Activated naive CD8-positive, alpha-beta T cell treated with anti-CD3 and anti-CD28 coated beads, Interleukin-2, amount 10 ng/mL, durations not matched to agents 7 days and 5 days (primary cell): Measurements from ENCODE around the gene LGALS9. TPM values are rescaled to one million over a fixed set of nuclear protein-coding genes. Genes with fewer than 3 reads are reported as not detected.

Source experiments
- ATAC-seq: fragments of 150-1000 bp; cut with Tn5 transposase; one replicate; pipeline ENCODE4 v1.10.0; 2021; ENCODE audit warnings: low read depth, moderate library complexity
- POLR2A ChIA-PET: fragments of 350-600 bp; sonication (Branson Sonifier 250); formaldehyde crosslinking; loops from one replicate; lab custom pipeline; 2021; ENCODE audit warnings: antibody characterized with exemption; lab: Charles Lee
- DNase-seq: peaks from one replicate; pipeline ENCODE4 v3.0.0; 2021
- H3K27ac Mint-ChIP-seq: one replicate; pipeline ENCODE4 v1.8.0; 2022; ENCODE audit warnings: mild to moderate bottlenecking, mixed read lengths
- H3K27me3 Mint-ChIP-seq: one replicate; pipeline ENCODE4 v1.8.0; 2022; ENCODE audit warnings: mild to moderate bottlenecking, moderate library complexity, mixed read lengths
- H3K36me3 Mint-ChIP-seq: one replicate; pipeline ENCODE4 v1.8.0; 2021; ENCODE audit warnings: mild to moderate bottlenecking, mixed read lengths
- H3K4me1 Mint-ChIP-seq: one replicate; pipeline ENCODE4 v1.8.0; 2021; ENCODE audit warnings: mixed read lengths
- H3K4me3 Mint-ChIP-seq: one replicate; pipeline ENCODE4 v1.8.0; 2022; ENCODE audit warnings: mild to moderate bottlenecking, moderate library complexity, mixed read lengths
- H3K9me3 Mint-ChIP-seq: one replicate; pipeline ENCODE4 v1.8.0; 2021; ENCODE audit warnings: mixed read lengths
- total RNA-seq, 2 experiments: library from RNA; stranded (reverse); gene quantifications; one replicate each; pipeline ENCODE4 v1.2.3, GENCODE V29; 2021

Gene LGALS9
- total RNA-seq, 2 experiments from 2014 or later, result 159 to 175 TPM

DNA sequence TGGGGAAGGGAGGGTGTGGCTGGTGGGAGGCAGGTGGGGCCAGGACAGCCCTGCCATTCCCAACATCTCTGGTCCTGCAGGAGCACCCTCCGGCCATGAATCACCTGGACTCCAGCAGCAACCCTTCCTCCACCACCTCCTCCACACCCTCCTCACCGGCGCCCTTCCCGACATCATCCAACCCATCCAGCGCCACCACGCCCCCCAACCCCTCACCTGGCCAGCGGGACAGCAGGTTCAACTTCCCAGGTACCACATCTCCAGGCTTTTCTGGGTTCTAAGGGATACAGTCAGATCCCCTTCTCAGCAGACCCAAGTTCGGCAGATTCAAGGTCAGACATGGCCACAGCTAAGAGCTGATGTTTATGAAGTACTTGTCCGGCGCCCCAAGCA is 33.8 kb upstream of the LGALS9 start:
- peaks cover 15% of the 10 kb centered on the region for H3K4me1 Mint-ChIP-seq
- H3K27me3 Mint-ChIP-seq, result no peaks in the 10 kb centered on the region
- no peak overlapping the region for H3K4me3 Mint-ChIP-seq
- POLR2A ChIA-PET, result interaction anchor here (0.9 kb wide), 1 partner anchor 19 kb away, joined by 3 read pairs; no protein-coding TSS in a partner anchor
- DNase-seq, result no peak
- no peak overlapping the region for H3K27ac Mint-ChIP-seq
- H3K9me3 Mint-ChIP-seq, result no peaks in the 10 kb centered on the region
- H3K36me3 Mint-ChIP-seq, result peaks cover 14% of the 10 kb centered on the region
- ATAC-seq, result no peak

DNA sequence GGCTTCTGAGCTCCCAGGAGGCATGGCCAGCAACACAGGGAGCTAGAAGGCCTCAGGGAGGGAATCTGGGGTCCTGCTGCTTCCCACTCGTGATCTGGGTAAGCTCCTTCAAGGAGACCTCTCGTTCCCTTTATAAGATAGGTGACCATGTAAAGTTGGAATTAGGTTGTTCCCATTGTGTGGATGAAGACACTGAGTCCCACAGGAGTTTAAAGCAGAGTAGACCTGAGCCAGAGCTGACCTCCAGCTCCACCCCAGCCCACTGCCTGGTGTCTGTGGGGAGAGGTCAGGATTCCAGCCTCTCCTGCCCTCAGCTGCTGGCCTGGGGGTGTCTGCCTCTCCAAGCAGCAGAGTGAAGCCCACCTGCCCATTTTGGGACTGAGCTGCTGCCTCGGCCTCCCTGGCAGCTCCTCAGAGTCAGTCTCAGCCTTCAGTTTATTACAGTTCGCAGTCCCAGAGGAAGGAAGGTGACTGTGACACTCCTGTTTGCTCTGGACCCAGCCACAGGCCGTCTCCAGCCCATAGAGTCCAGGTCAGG is 33.1 kb upstream of the LGALS9 start:
- DNase-seq, result no peak
- Mint-ChIP-seq H3K36me3 (peaks cover 14% of the 10 kb centered on the region), H3K27ac (no peak overlapping the region), H3K4me3 (no peak overlapping the region), H3K27me3 (no peaks in the 10 kb centered on the region), H3K4me1 (peaks cover 18% of the 10 kb centered on the region), H3K9me3 (no peaks in the 10 kb centered on the region)
- no peak for ATAC-seq
- POLR2A ChIA-PET, result interaction anchor here (0.9 kb wide), 1 partner anchor 19 kb away, joined by 3 read pairs; no protein-coding TSS in a partner anchor

DNA sequence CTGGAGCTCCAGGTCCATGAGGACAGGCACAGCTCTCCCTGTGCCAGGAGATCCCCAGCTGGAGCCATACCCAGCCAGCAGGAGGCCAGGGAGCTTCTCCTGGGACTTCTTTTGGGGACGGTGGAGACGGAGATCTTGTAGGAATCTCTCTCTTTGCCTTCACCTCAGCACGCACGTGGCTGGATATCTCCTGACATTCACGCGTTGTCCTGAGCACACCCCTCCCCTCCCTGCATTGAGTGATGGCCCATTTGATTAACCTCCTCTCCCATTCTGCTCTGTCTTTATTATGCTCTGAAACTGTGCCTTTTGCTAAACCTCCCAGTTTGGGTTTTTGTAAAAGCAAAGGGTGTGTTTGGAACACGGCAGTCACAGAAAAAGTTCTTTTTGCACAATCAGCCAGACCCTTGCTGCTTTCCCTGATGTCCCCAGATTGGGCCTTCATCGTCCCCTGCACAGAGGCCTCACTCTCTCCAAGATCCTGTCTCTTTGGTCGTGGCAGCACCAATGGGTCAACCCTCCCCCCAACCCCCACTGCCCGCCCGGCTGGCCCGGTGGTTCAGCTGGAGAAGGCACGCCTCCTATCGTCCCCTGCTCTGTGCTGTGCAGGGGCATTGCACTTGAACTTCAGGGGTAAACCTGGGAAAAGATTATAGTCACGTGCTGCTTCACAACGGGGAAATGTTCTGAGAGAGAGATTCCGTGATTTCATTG is 32.5 kb upstream of the LGALS9 start:
- Mint-ChIP-seq H3K9me3 (no peaks in the 10 kb centered on the region), H3K27me3 (no peaks in the 10 kb centered on the region), H3K4me1 (peaks cover 20% of the 10 kb centered on the region), H3K36me3 (peaks cover 14% of the 10 kb centered on the region), H3K27ac (peak overlapping the region; percentile 25), H3K4me3 (no peak overlapping the region)
- POLR2A ChIA-PET, result interaction anchor here (0.9 to 2.4 kb wide), 3 partner anchors 20 to 302 kb away, joined by 3 to 26 read pairs (median 3); partner anchors contain the start of gene KSR1
- DNase-seq, result no peak
- no peak for ATAC-seq

DNA sequence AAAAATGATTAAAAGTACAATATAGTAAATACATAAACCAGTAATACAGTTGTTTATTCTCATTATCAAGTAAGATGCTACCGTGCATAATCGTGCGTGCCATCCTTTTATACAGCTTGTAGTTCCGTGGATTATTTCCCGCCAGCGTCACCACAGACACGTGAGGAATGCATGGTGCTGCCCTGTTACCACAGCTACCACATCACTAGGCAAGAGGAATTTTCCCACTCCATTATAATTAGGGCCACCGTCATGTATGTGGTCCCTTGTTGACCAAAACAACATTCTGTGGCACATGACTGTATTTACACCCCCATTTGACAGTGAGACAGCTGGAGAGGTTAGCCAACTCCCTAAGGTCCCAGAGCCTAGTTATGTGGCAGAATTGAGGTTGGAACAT is 30.5 kb upstream of the LGALS9 start:
- Mint-ChIP-seq H3K27ac (no peak overlapping the region), H3K9me3 (no peaks in the 10 kb centered on the region), H3K27me3 (no peaks in the 10 kb centered on the region), H3K36me3 (peaks cover 8% of the 10 kb centered on the region), H3K4me1 (peaks cover 14% of the 10 kb centered on the region), H3K4me3 (no peak overlapping the region)
- DNase-seq (no peak), ATAC-seq (no peak)
- POLR2A ChIA-PET, result interaction anchor here (0.7 to 2.4 kb wide), 5 partner anchors 22 to 246 kb away, joined by 3 to 26 read pairs (median 7); partner anchors contain the start of gene KSR1

DNA sequence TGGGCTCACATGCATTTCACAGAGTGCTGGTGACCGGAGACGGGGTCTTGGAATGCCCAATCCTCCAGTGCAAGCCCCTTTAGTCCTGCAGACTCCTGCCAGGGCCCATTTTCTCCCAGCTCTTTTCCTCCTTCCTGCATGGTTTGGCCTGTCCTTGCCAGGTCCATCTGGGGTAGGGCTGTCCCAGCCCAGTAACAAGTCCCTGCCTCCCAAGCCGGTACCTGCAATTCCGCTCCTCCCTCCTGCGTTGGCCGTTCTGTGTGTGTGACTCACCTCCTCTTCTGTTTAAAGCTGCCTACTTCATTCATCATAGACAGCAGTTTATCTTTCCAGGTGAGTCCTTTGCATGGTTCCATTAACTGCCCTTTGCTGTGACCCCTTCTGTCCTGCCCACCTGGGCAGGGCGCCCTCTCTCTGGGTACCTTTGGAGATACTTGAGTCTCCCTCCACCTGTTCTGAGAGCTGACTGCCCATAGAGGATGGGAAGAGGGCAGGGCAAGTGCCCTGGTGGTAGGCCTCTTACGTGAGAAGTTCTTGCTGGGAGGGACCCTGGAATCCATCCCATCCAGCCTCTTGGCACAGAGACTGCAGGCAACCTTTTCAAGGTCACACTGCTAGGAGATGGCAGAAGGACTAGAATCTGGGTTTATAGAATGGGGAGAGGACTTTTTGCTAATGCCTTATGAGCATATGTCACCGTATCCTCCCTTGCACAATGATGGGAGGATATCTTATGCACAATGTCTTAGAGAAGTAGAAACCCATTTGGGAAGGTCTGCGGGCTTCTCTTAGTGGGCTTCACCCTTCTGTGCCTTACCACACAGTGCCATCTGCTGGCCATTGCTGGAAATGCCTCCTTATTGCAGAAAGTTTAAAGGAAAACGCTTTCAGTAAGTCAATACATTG is 29.7 kb upstream of the LGALS9 start:
- Mint-ChIP-seq H3K4me3 (no peak overlapping the region), H3K27me3 (no peaks in the 10 kb centered on the region), H3K4me1 (peaks cover 14% of the 10 kb centered on the region), H3K27ac (no peak overlapping the region), H3K36me3 (peaks cover 8% of the 10 kb centered on the region), H3K9me3 (no peaks in the 10 kb centered on the region)
- POLR2A ChIA-PET, result interaction anchor here (2.4 kb wide), 1 partner anchor 145 kb away, joined by 26 read pairs; the partner anchor contains the start of gene KSR1
- ATAC-seq (peak; percentile 32), DNase-seq (peak; percentile 79)

DNA sequence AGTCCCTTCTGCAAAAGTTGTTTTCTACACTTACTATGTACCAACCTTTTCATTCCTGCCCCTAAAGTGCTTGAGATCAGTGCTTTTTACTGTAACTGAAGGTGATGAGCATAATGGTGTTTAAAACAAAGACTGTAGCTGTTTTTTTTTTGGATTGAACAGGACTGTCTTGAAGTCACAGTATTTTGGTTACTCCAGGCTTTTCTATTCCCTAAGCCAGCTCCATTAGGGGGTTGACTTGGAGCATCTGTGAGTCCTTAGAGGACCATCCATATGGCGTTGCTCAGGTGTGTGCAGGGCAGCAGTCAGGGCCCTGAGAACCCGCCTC is 29.0 kb upstream of the LGALS9 start:
- H3K36me3 Mint-ChIP-seq, result peaks cover 8% of the 10 kb centered on the region
- H3K27me3 Mint-ChIP-seq, result no peaks in the 10 kb centered on the region
- no peaks in the 10 kb centered on the region for H3K9me3 Mint-ChIP-seq
- no peak overlapping the region for H3K4me3 Mint-ChIP-seq
- H3K27ac Mint-ChIP-seq, result no peak overlapping the region
- DNase-seq (no peak), ATAC-seq (no peak)
- peaks cover 14% of the 10 kb centered on the region for H3K4me1 Mint-ChIP-seq
- POLR2A ChIA-PET, result no interaction called here

DNA sequence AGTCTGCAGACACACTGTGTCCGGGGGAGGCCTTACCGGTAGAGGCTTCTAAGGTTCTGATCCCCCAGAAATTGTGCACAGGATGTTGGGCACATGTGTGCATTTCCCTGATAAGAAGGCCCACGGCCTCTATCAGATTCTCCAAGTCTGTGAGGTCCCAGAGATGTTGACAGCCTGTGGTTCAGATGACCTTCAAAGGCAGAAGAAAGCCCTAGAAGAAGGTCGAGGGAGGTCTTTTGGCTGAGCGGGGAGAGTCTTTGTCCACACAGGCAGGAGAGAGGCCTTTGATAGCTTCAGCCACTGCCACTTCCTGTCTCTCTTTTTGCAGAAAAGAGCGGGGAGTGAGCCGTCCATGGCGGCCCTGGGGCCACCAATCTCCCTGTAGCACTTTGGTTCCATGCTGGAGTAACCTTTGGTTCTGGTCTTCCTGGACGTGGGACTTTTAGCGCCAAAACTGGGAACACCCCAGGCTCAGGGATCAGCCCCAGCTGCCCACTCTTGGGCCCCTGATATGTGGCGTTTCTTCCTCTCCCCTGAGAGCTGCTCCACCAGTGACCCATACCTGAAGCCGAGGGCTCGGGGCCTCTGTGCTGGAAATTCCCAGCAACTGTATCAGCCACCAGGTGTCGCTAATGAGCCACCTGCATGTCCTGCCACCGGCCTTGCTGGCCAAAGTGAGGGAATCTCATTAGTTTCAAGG is 28.1 kb upstream of the LGALS9 start:
- H3K4me3 Mint-ChIP-seq, result no peak overlapping the region
- H3K36me3 Mint-ChIP-seq, result peaks cover 8% of the 10 kb centered on the region
- no peaks in the 10 kb centered on the region for H3K27me3 Mint-ChIP-seq
- peaks cover 14% of the 10 kb centered on the region for H3K4me1 Mint-ChIP-seq
- peak overlapping the region; percentile 16 for H3K27ac Mint-ChIP-seq
- POLR2A ChIA-PET, result no interaction called here
- ATAC-seq (no peak), DNase-seq (peak; percentile 73)
- no peaks in the 10 kb centered on the region for H3K9me3 Mint-ChIP-seq

DNA sequence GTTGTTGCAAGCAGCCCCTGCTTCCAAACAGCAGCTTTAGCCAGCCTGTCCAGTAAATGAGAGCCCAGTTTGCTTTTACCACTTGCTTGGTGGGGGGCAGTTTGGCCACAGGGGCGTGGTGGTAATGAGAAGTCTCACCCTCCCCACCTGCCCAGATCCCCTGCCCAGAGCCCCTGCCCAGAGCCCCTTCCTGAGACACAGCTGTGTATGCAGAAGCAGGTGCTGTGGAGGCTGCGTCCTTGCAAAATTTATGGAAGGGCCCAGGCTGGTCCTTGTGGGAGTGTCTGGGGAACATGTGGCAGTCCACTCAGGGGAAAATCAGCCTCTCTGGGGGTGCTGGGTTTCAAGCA is 27.6 kb upstream of the LGALS9 start:
- DNase-seq, result no peak

DNA sequence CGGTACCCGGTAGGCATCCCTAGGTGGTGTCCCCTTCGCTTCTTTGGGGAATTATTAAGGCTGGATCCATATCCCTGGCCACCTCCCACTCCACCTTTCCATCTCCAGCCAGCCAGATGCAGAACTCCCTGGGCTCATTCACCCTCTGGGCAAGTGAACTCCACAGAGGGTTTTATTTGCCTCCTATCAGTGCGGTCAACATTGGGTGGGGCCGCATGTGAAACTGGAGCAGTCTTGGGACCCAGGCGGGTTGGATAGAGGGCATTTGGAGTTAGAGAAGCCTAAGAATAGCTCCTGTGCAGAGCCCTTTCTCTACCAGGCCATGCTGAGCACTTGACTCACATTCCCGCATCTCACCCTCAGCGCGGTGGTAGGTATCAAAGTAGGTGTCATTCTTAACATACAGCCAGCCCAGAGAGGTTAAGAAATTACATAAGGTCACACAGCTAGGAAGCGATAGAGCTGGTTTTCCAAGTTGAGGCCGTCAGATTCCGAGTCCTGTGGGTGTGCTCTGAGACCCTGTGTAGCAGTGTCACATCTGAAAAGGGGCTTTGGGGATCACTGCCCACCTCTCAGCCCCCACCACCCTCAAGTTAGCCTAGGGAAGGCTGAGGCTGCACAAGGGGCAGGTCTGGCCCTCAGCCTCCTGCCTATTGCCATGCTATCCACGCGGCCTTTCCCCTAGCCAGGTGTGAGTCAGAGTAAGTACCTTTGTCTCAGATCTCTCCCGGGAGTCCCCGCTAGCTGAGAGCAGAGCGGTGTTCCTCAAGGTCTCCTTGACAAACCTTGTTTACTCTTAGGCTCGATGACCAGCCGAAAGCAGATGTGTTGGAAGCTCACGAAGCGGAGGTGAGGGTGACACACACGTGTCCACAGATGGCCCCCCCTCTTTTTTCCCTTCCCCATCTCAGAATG is 26.9 kb upstream of the LGALS9 start:
- Mint-ChIP-seq H3K4me3 (no peak overlapping the region), H3K9me3 (no peaks in the 10 kb centered on the region), H3K36me3 (peaks cover 12% of the 10 kb centered on the region), H3K27ac (no peak overlapping the region), H3K27me3 (no peaks in the 10 kb centered on the region), H3K4me1 (peaks cover 14% of the 10 kb centered on the region)
- no peak for DNase-seq
- no peak for ATAC-seq
- POLR2A ChIA-PET, result interaction anchor here (0.5 kb wide), 1 partner anchor 311 kb away, joined by 3 read pairs; no protein-coding TSS in a partner anchor

More for the DNA sequence above, 27.6 kb upstream of the LGALS9 start:
- Mint-ChIP-seq H3K27ac (no peak overlapping the region), H3K9me3 (no peaks in the 10 kb centered on the region), H3K4me3 (no peak overlapping the region), H3K36me3 (peaks cover 8% of the 10 kb centered on the region), H3K4me1 (peaks cover 14% of the 10 kb centered on the region), H3K27me3 (no peaks in the 10 kb centered on the region)
- POLR2A ChIA-PET, result no interaction called here
- no peak for ATAC-seq

DNA sequence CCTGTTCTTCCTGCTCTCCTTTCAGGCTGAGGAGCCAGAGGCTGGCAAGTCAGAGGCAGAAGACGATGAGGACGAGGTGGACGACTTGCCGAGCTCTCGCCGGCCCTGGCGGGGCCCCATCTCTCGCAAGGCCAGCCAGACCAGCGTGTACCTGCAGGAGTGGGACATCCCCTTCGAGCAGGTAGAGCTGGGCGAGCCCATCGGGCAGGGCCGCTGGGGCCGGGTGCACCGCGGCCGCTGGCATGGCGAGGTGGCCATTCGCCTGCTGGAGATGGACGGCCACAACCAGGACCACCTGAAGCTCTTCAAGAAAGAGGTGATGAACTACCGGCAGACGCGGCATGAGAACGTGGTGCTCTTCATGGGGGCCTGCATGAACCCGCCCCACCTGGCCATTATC is 25.6 kb upstream of the LGALS9 start:
- DNase-seq (no peak), ATAC-seq (no peak)
- no peaks in the 10 kb centered on the region for H3K9me3 Mint-ChIP-seq
- peaks cover 14% of the 10 kb centered on the region for H3K36me3 Mint-ChIP-seq
- H3K27ac Mint-ChIP-seq, result no peak overlapping the region
- POLR2A ChIA-PET, result no interaction called here
- H3K4me1 Mint-ChIP-seq, result peaks cover 13% of the 10 kb centered on the region
- H3K4me3 Mint-ChIP-seq, result no peak overlapping the region
- no peaks in the 10 kb centered on the region for H3K27me3 Mint-ChIP-seq

DNA sequence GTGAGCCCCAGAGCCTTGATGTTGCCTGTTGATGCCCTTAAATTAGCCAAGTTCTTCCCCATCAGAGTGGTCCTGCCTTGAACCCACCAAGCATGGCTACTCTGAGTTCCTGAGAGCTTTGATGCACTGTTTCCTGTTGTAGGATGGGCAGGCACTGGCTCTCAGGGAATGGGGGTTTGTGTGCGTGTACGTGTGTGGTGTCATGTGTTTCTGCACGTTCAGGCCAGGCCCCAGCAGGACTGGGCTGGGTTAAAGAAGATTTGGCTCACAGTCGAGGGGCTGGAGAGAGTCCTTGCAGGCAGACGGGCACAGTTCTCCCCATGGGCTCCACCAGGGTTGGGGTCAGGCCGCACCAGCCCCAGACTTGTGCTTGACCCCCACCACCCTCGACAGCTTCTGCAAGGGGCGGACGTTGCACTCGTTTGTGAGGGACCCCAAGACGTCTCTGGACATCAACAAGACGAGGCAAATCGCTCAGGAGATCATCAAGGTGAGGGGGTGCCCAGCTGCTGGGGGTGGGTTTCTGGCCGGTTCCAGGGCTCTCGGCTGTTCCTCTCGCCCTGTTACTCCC is 23.4 kb upstream of the LGALS9 start:
- H3K36me3 Mint-ChIP-seq, result peaks cover 6% of the 10 kb centered on the region
- no peak for ATAC-seq
- POLR2A ChIA-PET, result interaction anchor here (0.6 to 1.2 kb wide), 2 partner anchors 24 to 43 kb away, joined by 3 to 4 read pairs; no protein-coding TSS in a partner anchor
- no peak overlapping the region for H3K4me3 Mint-ChIP-seq
- H3K27ac Mint-ChIP-seq, result no peak overlapping the region
- no peaks in the 10 kb centered on the region for H3K9me3 Mint-ChIP-seq
- peaks cover 6% of the 10 kb centered on the region for H3K4me1 Mint-ChIP-seq
- no peak for DNase-seq
- no peaks in the 10 kb centered on the region for H3K27me3 Mint-ChIP-seq
